GM19240 (cell line): ENCODE results near the gene PMF1.

Experiments used
- DNase-seq: peaks from one replicate; pipeline ENCODE4 v3.0.0; 2011; ENCODE audit warnings: low spot score; ENCODE audit not compliant: insufficient read length

PMF1 gene

DNA sequence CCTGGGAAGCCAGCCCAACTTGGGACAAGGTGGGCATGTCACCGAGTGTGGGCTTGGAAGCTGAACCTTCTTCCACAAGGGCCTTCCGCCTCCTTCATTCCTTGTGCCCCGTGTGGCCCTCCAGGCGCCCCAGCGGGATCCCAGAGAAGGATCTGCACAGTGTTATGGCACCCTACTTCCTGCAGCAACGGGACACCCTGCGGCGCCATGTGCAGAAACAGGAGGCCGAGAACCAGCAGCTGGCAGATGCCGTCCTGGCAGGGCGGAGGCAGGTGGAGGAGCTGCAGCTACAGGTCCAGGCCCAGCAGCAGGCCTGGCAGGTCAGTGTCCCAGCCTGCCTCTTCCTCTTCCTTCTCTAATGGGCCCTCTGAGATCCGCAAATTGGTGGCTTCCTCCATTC, 23.4 kb downstream of the PMF1 start:
- no peak for DNase-seq

DNA sequence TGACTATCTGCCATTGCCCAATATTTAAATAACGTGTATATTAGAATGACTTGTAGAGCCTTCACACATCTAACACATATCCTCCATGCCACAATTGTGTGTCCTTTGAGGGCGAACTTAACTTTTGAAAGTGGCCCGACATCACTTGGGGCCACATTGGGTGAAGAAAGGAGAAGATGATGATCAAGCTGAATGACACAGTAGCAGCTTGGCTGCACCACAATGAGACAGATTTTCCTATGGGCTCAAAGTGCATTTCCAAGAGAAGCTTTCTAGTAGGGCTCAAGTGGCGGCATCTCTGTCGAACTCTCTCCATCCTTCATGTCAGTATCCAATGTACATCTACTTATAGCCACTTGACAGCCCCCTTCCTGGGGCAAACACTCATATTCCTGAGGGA, 25.4 kb downstream of the PMF1 start:
- DNase-seq = no peak

DNA sequence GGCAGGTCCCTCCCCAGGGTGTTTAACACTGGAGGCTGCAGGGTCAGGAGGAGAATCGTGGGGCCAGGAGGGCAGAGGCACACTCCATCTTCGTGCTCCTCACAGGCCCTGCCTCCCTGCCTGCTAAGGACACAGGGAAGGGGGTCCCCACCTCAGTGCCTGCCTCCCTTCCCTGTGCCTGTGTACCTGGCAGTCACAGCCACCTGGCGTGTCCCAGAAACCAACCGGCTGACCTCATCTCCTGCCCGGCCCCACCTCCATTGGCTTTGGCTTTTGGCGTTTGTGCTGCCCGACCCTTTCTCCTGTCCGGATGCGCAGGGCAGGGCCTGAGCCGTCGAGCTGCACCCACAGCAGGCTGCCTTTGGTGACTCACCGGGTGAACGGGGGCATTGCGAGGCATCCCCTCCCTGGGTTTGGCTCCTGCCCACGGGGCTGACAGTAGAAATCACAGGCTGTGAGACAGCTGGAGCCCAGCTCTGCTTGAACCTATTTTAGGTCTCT, 28.6 kb downstream of the PMF1 start:
- DNase-seq = no peak

DNA sequence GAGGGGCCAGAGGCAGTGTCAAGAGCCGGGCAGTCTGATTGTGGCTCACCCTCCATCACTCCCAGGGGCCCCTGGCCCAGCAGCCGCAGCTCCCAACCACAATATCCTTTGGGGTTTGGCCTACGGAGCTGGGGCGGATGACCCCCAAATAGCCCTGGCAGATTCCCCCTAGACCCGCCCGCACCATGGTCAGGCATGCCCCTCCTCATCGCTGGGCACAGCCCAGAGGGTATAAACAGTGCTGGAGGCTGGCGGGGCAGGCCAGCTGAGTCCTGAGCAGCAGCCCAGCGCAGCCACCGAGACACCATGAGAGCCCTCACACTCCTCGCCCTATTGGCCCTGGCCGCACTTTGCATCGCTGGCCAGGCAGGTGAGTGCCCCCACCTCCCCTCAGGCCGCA, 29.1 kb downstream of the PMF1 start, which contains the start of gene BGLAP:
Gene BGLAP (plus strand): TSS at position 259 of the 400 bp plus-strand sequence. CDS start 48 bp downstream, at position 307.
- no peak for DNase-seq

DNA sequence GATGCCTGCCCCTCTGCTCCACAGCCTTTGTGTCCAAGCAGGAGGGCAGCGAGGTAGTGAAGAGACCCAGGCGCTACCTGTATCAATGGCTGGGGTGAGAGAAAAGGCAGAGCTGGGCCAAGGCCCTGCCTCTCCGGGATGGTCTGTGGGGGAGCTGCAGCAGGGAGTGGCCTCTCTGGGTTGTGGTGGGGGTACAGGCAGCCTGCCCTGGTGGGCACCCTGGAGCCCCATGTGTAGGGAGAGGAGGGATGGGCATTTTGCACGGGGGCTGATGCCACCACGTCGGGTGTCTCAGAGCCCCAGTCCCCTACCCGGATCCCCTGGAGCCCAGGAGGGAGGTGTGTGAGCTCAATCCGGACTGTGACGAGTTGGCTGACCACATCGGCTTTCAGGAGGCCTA, 29.9 kb downstream of the PMF1 start:
- no peak for DNase-seq

DNA sequence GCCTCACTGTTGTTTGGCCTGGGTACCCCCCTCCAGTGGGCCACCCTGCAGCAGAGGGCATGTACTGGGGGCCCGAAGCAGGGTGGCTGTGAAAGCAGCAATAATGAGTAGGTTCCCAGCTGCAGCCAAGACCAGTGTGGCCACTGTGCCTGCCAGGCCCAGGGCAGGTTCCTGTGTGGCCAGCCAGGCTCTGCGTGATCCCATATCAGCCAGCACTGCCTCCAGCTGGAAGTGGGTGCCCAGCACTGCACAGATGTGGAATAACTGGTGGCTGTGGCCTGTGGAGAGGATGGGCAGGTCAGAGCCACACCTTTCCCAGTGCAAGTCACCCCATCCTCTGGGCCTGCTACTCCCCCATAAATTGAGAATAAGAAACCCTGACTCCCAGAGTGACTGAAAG, 31.3 kb downstream of the PMF1 start:
- no peak for DNase-seq

DNA sequence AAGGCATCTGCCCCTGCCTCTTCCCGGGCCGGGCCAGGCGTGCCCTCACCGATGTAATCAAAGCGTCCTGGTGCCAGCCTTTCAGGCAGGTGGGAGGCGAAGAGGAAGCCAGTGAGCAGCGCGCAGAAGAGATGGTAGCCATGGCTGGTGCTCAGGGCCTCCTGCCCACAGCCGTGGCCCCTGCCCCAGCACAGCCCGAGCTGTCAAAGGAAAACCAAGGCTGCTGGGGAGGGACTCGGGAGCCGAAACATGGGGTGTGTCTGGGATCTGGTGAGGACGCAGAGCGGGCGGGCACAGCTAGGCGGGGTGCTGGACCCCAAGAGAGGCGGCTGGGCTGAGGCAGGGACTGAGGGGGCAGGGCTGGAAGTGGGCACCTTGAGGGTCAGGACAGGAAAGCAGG, 31.9 kb downstream of the PMF1 start:
- no peak for DNase-seq

DNA sequence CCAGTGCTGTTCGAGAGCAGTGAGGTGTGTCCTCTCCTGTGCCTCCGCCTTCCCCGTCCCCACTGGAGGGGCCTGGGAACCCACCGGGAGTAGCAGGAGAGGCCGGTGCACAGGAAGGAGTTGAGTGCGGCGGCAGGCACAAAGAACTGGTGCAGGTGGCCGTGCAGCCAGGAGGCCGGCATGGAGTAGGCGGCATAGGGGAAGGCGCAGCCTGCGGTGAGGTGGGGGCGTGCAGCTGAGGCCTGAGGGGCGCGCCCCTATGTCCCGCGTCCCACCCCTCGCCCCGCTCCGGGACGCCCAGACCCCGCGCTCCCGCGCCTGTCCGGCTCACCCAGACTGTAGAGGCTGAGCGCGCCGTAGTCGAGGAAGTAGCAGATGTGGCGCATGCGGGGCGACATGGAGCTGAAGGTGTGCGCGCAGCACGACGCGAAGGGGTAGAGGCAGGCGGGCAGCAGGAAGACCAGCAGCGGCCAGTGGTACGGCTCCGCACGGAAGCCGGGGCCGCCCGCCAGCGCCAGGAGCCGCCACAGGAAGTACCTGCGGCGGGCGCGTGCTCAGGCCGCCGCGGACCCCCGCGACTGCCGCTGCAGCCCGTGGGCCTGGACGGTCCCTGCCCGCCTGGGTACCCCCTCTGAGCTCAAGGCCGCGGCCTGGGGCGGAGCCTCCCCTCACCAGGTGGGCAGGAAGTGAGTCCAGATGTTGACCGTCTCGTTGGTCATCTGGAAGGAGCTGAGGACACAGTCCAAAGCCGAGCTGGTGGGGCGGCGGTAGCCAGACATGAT, 32.8 kb downstream of the PMF1 start:
- DNase-seq = no peak

DNA sequence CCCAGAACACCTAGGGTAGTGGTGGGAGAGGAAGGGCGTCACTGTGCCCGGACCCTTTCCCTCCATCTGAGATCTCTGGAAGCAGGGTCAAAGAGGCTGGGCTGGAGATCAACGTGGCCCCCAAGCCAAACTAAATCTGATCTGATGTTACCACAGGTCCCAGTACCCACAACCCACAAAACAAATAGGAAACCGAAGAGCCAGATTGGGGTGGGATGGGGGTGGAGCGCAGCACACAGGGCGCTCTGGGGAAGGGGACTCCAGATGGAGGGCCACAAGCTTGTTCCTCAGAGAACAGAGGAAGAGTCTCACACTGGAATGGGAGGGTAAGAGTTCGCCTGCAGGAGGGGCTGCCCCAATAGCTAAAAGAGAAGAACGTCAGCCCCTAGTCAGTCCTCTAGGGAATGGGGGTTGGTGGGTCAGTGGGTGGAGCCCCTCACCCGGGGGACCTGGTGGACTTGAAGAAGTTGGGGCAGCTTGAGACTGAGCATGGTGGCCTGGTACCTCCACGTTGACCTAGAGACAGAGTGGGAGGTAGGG, 33.5 kb downstream of the PMF1 start:
- no peak for DNase-seq

DNA sequence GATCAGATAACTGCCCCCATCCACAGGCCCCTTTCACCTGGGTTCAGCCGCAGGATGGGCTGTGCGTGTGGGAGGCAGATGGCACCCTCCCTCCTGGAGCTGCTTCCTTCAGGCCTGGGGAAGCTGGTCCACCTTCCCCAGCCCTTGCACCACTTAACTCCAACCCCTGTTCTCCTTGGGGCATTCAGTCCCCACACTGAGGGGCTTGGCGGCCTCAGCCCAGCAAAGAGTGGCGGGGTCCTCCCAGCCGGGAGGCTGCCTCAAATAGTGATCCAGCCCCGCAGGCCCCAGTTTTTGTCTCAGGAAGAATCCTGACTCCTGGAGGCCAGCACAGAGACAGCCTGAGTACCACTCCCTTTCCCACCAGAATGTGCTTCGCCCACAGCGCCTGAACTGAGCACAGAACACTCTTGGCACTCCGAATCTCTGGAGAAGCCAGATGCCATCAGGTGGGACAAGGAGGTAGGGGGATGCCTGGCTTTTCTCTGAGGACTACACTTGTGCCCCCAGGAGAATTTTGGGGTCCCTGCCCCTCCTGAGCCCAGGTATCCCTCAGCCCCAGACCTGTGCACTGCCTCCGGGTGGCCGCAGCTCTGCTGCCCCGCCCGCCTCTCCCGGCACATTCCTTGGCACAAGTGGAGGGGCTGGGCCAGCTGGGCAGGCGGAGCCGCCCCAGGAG, 34.1 kb downstream of the PMF1 start:
- DNase-seq = no peak

DNA sequence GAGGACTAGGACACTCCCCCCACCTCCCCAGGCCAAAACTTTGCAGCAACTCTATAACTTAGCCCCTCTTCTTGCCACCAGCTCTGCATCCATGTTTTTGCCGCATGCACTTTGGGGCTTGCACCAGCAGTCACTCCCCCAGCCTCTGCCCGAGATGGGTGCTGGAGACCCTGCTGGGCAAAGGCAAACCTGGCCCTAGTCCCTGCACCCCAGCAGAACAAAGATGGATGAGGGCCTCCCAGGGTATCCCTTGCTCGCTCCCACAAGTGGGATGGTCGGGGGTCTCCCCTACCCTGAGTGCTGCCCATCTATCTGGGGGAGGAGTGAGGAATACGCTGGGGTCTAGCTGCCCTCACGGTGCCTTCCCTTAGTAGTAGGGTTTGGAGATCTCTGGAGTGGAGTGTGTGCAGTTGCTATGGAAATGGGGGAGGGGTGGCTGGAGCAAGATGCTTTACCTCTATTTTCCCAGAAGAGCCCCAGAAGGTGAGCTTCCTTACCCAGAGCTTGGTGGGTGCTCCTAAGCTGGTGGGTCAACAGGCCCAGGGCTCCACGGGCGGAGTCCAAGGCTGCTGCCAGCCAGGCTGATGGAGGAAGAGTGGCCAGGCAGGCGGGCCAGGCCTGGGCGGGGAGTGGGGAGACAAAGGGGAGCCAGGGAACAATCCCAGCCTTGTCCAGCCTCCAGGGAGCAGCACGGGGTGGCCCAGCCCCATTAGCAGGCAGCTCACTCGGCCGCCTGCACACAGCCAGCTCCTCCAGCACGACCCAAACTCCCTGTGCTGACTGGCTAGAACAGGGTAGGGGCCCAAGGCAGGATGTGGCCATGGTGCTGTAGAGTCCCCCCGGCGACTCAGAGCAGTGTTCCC, 34.9 kb downstream of the PMF1 start, which contains the start of gene PAQR6:
Gene PAQR6 (minus strand): TSS at position 597 of the 863 bp plus-strand sequence. CDS start 1,325 bp downstream, outside the sequence.
- DNase-seq = no peak

DNA sequence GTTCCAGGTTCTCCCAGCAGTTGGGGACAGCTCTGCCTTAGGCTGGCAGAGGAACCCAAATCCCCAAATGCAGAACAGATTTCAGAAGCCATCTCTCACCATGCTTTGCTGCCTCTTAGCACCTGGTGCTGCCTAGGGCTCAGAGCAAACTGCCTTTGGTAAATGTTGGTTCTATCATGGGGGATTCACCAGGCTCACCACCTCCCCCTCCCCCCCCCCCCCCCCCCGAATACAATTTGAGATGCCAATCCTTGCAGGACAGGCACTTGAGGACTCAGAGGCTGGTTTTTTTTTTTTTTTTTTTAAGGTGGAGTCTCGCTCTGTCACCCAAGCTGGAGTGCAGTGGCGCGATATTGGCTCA, 35.5 kb downstream of the PMF1 start:
- no peak for DNase-seq

DNA sequence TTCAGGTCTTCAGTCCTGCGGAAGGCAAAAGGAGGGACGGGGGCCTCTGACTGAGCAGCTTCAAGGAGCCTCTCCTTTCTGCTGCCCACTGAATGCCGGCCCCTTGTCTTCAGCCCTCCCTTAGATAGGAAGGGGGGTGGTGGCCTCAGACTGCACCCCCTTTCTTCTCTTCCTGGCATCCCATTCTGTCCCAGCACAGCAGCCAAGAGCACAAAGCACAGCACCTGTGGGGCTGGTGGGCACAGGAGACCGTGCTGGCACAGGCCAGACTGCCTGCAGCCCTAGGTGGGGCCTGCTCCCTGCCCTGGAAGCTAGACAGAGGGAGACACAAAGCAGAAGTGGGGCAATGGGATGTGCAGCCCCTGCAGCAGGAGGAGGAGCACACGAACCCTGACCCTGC, 36.8 kb downstream of the PMF1 start:
- no peak for DNase-seq

DNA sequence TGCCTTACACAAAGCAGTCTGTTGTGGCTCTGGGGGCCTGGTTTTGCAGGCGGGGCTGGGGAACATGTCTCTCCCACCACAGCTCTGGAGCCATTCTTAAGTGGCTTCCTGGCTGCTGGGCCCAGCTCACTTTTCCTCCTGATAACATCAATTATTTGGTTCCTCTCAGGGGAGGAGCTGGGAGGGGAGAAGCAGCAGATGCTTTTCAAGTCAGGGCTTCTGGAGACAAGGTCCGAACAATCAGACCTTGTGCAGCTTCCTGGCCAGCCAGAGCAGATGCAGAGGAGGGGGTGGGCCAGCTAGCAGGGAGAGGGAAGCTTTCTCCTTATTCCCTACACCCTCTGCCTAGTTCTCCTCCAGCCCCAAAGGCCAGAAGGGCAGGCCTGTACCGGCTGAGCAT, 38.7 kb downstream of the PMF1 start:
- DNase-seq = no peak

DNA sequence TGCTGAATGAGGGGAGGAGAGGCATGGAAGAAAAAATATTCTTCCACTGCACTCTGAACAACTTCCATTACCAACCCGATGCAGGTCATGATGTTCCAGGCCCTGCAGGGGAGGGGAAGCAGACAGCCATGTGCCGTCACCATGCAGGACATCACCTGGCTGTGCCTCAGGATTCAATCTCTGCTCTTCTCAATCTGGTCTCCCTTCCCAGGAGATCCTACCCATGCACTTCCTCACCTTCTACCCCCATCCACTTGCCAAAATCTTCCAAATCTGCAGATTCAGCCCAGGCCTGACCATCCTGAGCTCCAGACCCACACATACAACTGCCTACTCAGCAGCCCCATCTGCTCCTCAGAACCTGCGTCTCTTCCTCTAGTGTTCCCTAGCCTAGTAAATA, 40.8 kb downstream of the PMF1 start:
- DNase-seq = no peak

DNA sequence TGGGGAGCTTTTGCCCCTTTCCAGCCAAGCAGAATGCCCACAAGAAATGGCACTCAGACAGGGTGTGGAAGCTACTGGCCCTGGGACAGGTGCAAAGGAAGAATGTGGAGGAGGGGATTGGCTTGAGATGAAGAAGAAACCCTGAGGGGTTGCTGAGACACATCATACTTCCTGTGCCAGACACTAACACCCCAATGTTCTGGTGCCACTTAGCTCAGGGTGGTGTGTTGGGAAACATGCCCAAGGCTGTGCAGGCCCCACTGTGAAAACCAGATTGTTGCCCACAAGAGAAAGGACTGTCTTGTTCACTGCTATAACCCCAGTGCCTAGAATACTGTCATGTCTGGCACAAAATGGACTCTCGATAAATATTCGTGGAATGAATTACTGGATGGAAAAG, 44.9 kb downstream of the PMF1 start:
- no peak for DNase-seq

DNA sequence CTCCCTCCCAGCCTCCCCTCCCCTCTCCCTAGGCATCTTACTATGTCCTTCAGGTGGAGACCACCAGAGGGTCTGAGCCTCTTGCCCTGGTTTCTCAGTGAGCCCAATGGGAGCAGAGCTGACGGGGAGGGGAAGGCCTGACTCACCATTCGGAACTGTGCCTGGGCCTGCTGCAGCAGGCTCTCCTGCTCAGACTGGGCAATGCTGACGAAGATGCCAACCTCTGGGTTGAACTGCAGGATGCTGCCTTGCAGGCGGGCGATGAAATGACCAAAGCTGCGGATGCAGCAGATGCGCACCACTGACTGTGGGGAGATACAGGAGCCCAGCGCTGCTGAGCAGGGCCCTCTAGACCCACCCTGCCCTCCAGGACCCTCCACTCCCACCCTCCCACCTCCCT, 46.1 kb downstream of the PMF1 start:
- no peak for DNase-seq

DNA sequence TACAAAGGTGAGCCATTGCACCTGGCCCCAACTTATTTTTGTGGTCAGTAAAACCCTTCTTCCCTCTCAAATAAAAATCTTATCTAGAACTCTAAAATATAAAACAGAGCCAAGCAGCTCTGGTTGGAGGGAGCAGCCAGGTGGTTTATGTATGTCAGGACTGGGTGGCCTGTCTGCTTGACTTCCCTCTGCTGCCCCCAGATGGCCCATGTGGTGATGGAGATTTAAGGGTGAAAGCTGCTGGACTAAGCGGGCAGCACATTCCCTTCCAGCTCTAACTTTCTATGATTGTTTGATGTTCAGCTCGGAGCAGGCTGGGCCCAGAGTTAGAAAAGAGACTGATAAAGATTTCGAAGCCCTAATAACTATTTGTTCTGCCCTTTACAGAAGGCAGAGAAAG, 47.0 kb downstream of the PMF1 start:
- no peak for DNase-seq

DNA sequence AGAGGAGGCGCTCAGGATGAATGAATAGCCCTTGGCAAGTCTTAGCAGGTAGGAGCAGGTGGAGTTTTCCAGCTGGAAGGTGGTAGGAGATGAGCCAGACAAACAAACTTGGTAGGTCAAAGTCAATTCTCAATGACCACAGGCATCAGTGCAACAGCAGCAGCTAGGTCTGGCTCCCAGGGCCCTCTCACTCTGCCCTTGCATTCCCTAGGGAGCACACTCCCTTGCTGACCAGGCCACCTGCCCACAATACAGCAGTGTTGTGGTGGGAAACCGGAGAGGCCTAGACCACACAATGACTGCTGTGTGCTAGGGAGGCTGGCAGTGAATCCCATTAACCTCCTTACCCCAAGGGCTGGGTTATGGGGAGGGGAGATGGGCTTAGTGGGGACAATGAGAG, 48.1 kb downstream of the PMF1 start:
- no peak for DNase-seq

DNA sequence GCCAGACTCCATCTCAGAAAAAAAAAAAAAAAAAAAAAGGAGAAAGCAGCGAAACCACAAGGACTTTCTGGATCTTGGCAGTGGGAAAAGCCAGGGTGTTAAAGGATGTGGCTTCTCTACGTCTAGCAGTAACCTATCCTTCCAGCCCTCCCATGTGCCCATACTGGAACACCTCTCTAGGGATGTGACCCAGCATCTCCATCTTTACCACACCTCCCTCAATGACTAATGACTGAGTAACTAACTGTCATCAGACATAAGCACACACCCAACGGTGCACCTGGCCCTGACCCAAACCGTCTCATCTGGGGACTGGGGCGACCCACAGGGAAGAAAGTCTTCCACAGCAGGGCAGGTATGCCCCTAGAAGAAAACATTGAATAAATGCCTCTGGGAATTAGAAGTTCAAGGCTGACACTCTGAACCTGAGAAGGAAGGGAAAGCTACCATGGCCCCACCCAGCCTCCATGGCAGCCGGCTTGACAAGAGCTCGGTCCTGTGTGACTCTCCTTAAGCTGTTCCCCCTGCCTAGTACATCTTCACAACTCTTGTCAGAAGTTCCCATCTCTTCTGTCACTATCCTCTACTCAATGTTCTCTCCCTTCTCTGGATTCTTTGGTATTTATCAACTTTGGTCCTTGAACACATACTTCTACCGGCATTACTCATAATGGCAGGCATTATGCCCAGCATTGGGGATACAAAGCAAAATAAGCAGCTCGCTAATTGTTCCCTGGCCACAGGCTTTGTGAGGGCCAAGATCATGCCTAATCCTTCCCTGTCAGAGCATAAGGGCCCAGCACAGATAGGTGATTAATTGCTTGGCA, 49.9 kb downstream of the PMF1 start:
- no peak for DNase-seq

DNA sequence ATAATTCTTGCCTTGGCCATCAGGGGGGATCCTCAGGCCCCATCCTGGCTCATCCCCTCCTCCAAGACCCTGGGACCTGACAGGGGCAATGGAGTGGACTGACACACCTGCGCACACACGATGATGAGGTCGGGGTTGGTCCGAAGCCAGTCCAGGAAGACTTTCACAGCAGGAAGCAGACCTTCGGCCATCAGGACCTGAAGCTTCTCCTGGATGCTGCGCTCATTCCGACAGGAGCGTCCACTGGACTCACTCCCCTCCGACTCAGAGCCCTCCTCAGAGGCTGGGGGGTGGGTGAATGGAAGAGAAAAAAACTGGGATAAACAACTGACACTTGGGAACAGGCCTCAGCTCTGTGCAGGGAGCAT, 50.5 kb downstream of the PMF1 start:
- DNase-seq = no peak
